Nephron progenitor cell (in vitro differentiated cells): ENCODE results near the gene FXYD4.

Experiments used
- DNase-seq: peaks from one replicate; pipeline ENCODE4 v3.0.0; 2021
- H3K27ac Mint-ChIP-seq: 2 replicates; pipeline ENCODE4 v1.8.0; 2021; ENCODE audit warnings: mild to moderate bottlenecking, moderate library complexity, mixed read lengths
- H3K27me3 Mint-ChIP-seq: 2 replicates; pipeline ENCODE4 v1.8.0; 2021; ENCODE audit warnings: mild to moderate bottlenecking, low read depth, mixed read lengths; ENCODE audit not compliant: poor library complexity
- H3K36me3 Mint-ChIP-seq: 2 replicates; pipeline ENCODE4 v1.8.0; 2021; ENCODE audit warnings: low read depth, mixed read lengths
- H3K4me1 Mint-ChIP-seq: 2 replicates; pipeline ENCODE4 v1.8.0; 2021; ENCODE audit warnings: mixed read lengths
- H3K4me3 Mint-ChIP-seq: 2 replicates; pipeline ENCODE4 v1.8.0; 2021; ENCODE audit warnings: mild to moderate bottlenecking, moderate library complexity, mixed read lengths
- H3K9me3 Mint-ChIP-seq: 2 replicates; pipeline ENCODE4 v1.8.0; 2021; ENCODE audit warnings: mild to moderate bottlenecking, moderate library complexity, mixed read lengths
- CTCF ChIP-seq: fragments of 200-600 bp; sonication (generic); IDR thresholded peaks from 2 replicates; pipeline ENCODE4 v1.5.0; 2021; ENCODE audit warnings: antibody characterized with exemption

The FXYD4 gene

GRCh38 chr10:43407576-43408330, 36.3 kb downstream of the FXYD4 start:
- DNase-seq: peak; percentile 75
- TF ChIP-seq CTCF: peak; percentile 35
- Mint-ChIP-seq H3K4me1 (peaks cover 27% of the 10 kb centered on the region), H3K27ac (peak overlapping the region; percentile 100), H3K4me3 (peak overlapping the region; percentile 97), H3K9me3 (peaks cover 5% of the 10 kb centered on the region), H3K27me3 (peaks cover 5% of the 10 kb centered on the region), H3K36me3 (peaks cover 15% of the 10 kb centered on the region)

- TF ChIP-seq CTCF: no peak
- Mint-ChIP-seq H3K36me3 (peaks cover 15% of the 10 kb centered on the region), H3K27me3 (peaks cover 5% of the 10 kb centered on the region), H3K4me3 (peak overlapping the region; percentile 97), H3K4me1 (peaks cover 22% of the 10 kb centered on the region), H3K9me3 (peaks cover 5% of the 10 kb centered on the region), H3K27ac (peak overlapping the region; percentile 100)
- DNase-seq: no peak
These were observed 36.9 kb downstream of the FXYD4 start for GRCh38 chr10:43408331-43408709.

- TF ChIP-seq CTCF: no peak
- Mint-ChIP-seq H3K4me3 (peak within 1 kb of the TSS; percentile 97), H3K27me3 (peaks cover 5% of the 10 kb centered on the region), H3K9me3 (peaks cover 5% of the 10 kb centered on the region), H3K36me3 (peaks cover 15% of the 10 kb centered on the region), H3K27ac (peak within 1 kb of the TSS; percentile 100), H3K4me1 (peaks cover 20% of the 10 kb centered on the region)
- DNase-seq: peak; percentile 94
These were observed 37.4 kb downstream of the FXYD4 start, which contains the start of gene HNRNPF for GRCh38 chr10:43408710-43409384. TSS of gene HNRNPF (minus strand) at chr10:43409186. CDS start at chr10:43387884, 21,302 bp downstream.

- Mint-ChIP-seq H3K36me3 (peaks cover 9% of the 10 kb centered on the region), H3K27me3 (peaks cover 5% of the 10 kb centered on the region), H3K4me3 (peak overlapping the region; percentile 97), H3K4me1 (peaks cover 18% of the 10 kb centered on the region), H3K9me3 (peaks cover 5% of the 10 kb centered on the region), H3K27ac (peak overlapping the region; percentile 73)
- no peak for TF ChIP-seq CTCF
- DNase-seq: no peak
These were observed 38.1 kb downstream of the FXYD4 start for GRCh38 chr10:43409385-43410109.

- Mint-ChIP-seq H3K4me3 (no peak overlapping the region), H3K36me3 (peaks cover 5% of the 10 kb centered on the region), H3K4me1 (peaks cover 13% of the 10 kb centered on the region), H3K27me3 (peaks cover 5% of the 10 kb centered on the region), H3K9me3 (peaks cover 7% of the 10 kb centered on the region), H3K27ac (no peak overlapping the region)
- no peak for TF ChIP-seq CTCF
- DNase-seq: no peak
These were observed 38.9 kb downstream of the FXYD4 start for GRCh38 chr10:43410345-43410744.
